ENCODE measurements around the gene FAM180A.

Gene FAM180A

DNA sequence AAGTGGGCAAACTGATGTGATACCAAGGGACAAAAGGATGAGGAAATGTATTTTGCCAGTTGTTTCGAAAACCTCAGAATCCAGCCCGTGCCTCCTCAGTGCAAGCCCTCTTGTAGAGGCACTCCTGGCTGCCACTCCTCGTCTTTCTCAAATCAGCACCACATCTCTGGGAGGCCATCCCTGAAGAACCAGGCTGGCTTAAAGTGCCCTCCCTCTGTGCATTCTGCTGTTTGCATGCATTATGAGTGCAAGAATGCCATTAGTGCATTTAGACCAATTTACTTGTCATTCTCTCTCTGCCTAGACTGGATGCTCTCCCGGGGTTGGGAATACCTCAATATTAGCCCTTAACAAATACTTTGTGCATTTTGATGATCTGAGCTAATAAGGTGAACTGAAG lies 19.9 kb upstream of the FAM180A start:
- TF ChIP-seq, protein P1, sequence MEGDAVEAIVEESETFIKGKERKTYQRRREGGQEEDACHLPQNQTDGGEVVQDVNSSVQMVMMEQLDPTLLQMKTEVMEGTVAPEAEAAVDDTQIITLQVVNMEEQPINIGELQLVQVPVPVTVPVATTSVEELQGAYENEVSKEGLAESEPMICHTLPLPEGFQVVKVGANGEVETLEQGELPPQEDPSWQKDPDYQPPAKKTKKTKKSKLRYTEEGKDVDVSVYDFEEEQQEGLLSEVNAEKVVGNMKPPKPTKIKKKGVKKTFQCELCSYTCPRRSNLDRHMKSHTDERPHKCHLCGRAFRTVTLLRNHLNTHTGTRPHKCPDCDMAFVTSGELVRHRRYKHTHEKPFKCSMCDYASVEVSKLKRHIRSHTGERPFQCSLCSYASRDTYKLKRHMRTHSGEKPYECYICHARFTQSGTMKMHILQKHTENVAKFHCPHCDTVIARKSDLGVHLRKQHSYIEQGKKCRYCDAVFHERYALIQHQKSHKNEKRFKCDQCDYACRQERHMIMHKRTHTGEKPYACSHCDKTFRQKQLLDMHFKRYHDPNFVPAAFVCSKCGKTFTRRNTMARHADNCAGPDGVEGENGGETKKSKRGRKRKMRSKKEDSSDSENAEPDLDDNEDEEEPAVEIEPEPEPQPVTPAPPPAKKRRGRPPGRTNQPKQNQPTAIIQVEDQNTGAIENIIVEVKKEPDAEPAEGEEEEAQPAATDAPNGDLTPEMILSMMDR (IDR thresholded peaks at IDR 0.05; ENCODE audit: extremely low read depth, insufficient read depth, missing control alignments), result no peak
- in situ Hi-C loops (cut with MboI; ENCODE audit: low pct_unique_long_range_greater_than_20kb, low sequenced_read_pairs, unreplicated experiment), result no loop called here
- no peak for DNase-seq (ENCODE audit: low spot score)

- TF ChIP-seq, protein P1 (IDR thresholded peaks at IDR 0.05; ENCODE audit: extremely low read depth, insufficient read depth, missing control alignments), result no peak
- in situ Hi-C loops (cut with MboI; ENCODE audit: low pct_unique_long_range_greater_than_20kb, low sequenced_read_pairs, unreplicated experiment), result no loop called here
- DNase-seq (ENCODE audit: low spot score), result no peak
These were observed 19.5 kb upstream of the FAM180A start for GRCh38 chr7:135768064-135768463.

DNA sequence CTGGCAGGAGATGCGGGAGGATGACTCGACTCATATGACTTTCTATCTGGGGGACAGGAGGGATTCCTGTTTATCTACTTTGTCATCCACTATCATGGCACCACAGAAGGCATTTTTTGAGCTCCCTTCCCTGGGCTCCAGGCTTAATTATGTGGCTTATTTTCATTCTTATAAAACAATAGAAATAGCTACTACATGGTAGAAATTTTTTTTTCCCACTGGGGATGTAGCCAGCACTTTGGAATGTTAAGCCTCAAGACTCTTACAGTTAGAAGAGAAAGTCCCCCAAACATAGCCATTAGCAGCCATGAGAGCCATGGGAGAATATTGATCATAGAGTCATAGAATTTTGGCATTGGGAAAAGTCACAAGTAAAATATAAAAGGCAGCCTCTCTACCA lies 14.6 kb upstream of the FAM180A start:
- in situ Hi-C loops (cut with MboI; ENCODE audit: low pct_unique_long_range_greater_than_20kb, low sequenced_read_pairs, unreplicated experiment), result no loop called here
- TF ChIP-seq, protein P1 (IDR thresholded peaks at IDR 0.05; ENCODE audit: extremely low read depth, insufficient read depth, missing control alignments), result no peak
- DNase-seq (ENCODE audit: low spot score), result no peak

DNA sequence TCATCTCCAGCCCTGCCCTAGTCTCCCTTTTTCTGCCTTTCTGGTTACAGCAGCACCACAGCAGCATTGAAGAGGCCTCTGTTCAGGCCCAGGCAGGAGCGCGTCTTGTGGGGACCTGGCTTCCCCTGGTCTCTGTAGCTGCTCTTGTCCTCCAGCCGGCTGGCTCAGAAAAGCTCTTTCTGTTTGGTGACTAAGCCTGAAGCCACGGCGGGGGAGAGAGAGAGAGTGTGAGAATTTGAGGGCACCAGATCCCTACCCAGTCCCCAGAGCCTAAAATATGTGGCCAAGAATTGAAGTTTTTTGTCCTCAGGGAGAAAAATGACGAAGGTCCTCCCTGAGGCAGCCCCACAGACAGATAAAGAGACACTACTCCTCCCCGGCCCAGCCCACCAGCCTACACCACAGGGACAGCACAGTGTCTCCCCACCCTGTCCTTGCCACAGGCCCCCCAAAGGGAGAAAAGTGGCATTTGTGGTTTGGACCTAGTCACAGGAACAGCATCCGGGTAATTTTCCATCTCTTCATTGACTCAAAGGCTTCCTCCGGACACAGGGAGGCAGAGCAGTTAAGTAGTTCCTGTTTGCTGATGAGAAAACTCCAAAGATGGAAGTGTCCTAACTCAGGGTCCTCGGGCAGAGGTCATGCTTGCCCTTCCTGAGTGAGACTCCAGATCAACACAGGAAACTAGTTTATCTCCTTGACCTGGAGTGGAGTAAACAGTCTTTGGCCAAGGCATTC lies 13.3 kb upstream of the FAM180A start:
- DNase-seq (ENCODE audit: low spot score), result no peak
- in situ Hi-C loops (cut with MboI; ENCODE audit: low pct_unique_long_range_greater_than_20kb, low sequenced_read_pairs, unreplicated experiment), result no loop called here

GRCh38 chr7:135759532-135759931 lies 10.9 kb upstream of the FAM180A start:
- DNase-seq (ENCODE audit: low spot score), result no peak
- in situ Hi-C loops (cut with MboI; ENCODE audit: low pct_unique_long_range_greater_than_20kb, low sequenced_read_pairs, unreplicated experiment), result no loop called here
- TF ChIP-seq, protein P1 (IDR thresholded peaks at IDR 0.05; ENCODE audit: extremely low read depth, insufficient read depth, missing control alignments), result no peak

More for the DNA sequence above, 13.3 kb upstream of the FAM180A start:
- TF ChIP-seq, protein P1 (IDR thresholded peaks at IDR 0.05; ENCODE audit: extremely low read depth, insufficient read depth, missing control alignments), result no peak

DNA sequence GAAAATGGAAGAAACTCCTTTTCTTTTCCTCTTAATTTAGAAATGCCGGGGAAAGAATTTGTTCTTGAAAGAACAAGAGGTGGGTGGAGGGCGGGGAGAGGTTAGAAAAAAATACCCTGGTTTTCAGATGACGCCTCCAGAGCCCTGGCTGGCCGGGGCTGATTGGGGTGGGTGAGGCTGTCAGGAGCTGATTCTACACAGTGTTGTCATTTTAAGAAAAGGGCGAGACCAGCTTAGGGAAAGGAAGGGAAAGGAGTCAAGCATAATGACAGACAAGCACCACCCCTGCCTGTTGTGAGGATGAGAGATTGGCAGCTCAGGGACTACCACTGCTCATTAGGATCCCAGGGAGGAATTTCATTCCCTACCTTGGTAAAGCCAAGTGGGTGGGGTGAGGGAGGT lies 9.9 kb upstream of the FAM180A start:
- TF ChIP-seq, protein P1 (IDR thresholded peaks at IDR 0.05; ENCODE audit: extremely low read depth, insufficient read depth, missing control alignments), result no peak
- no peak for DNase-seq (ENCODE audit: low spot score)

More for the DNA sequence above, 9.9 kb upstream of the FAM180A start:
- in situ Hi-C loops (cut with MboI; ENCODE audit: low pct_unique_long_range_greater_than_20kb, low sequenced_read_pairs, unreplicated experiment), result no loop called here

Data from GM13977 (cell line).